GM12878 (cell line): ENCODE results near the gene IRAK3. TPM values are rescaled to one million over a fixed set of nuclear protein-coding genes. Genes with fewer than 3 reads are reported as not detected.

Source experiments
- ATF2 ChIP-seq: IDR thresholded peaks from 2 replicates; pipeline ENCODE4 v1.6.1; 2012; ENCODE audit warnings: low read length, inconsistent platforms
- BCL11A ChIP-seq: IDR thresholded peaks from 2 replicates; pipeline ENCODE4 v1.6.1; 2011; ENCODE audit warnings: low read depth, low read length
- BCL3 ChIP-seq: IDR thresholded peaks from 2 replicates; pipeline ENCODE4 v1.6.1; 2011; ENCODE audit warnings: borderline replicate concordance, low read depth, mild to moderate bottlenecking, moderate library complexity, low read length; ENCODE audit not compliant: insufficient read depth, poor library complexity, severe bottlenecking
- CBFB ChIP-seq: IDR thresholded peaks from 2 replicates; pipeline ENCODE4 v1.6.1; 2016; ENCODE audit warnings: antibody characterized with exemption, low read depth
- CHD2 ChIP-seq: IDR thresholded peaks from 2 replicates; pipeline ENCODE4 v1.6.1; 2011; ENCODE audit warnings: low read depth, low read length, improper control_type of control experiment, borderline replicate concordance
- E4F1 ChIP-seq: fragments of 450-650 bp; IDR thresholded peaks from 2 replicates; pipeline ENCODE4 v1.6.1; 2018; ENCODE audit warnings: borderline replicate concordance, mild to moderate bottlenecking; ENCODE audit not compliant: partially characterized antibody
- EP300 ChIP-seq, 2 experiments: fragments of 150-350 bp in 1 of 2; IDR thresholded peaks; 2 replicates each; pipeline ENCODE4 v1.6.1; 2011 to 2012; ENCODE audit warnings: low read depth in 2 of 2, low read length in 2 of 2, borderline replicate concordance in 1 of 2, improper control_type of control experiment in 1 of 2, inconsistent platforms in 1 of 2; ENCODE audit not compliant: control insufficient read depth in 1 of 2
- JUNB ChIP-seq: IDR thresholded peaks from 2 replicates; pipeline ENCODE4 v1.6.1; 2016; ENCODE audit warnings: antibody characterized with exemption, mild to moderate bottlenecking
- KDM1A ChIP-seq: fragments of 200-600 bp; sonication (generic); IDR thresholded peaks from 2 replicates; pipeline ENCODE4 v1.6.1; 2016; ENCODE audit warnings: borderline replicate concordance
- MAX ChIP-seq: IDR thresholded peaks from 2 replicates; pipeline ENCODE4 v1.6.1; 2012; ENCODE audit warnings: low read depth, low read length, improper control_type of control experiment
- MEF2A ChIP-seq: IDR thresholded peaks from 2 replicates; pipeline ENCODE4 v1.6.1; 2011; ENCODE audit warnings: low read depth, mild to moderate bottlenecking, low read length, moderate library complexity; ENCODE audit not compliant: insufficient read depth
- NRF1 ChIP-seq: conservative IDR thresholded peaks from 2 replicates; pipeline ENCODE4 v1.6.1; 2011; ENCODE audit warnings: mild to moderate bottlenecking, low read depth, low read length, improper control_type of control experiment
- POU2F2 ChIP-seq: IDR thresholded peaks from 3 replicates; pipeline ENCODE4 v1.6.1; 2011; ENCODE audit warnings: low read depth, mild to moderate bottlenecking, low read length, borderline replicate concordance
- RCOR1 ChIP-seq: conservative IDR thresholded peaks from 2 replicates; pipeline ENCODE4 v1.6.1; 2012; ENCODE audit warnings: low read depth, low read length, improper control_type of control experiment
- SPI1 ChIP-seq: IDR thresholded peaks from 2 replicates; pipeline ENCODE4 v1.6.1; 2011; ENCODE audit warnings: low read depth, mild to moderate bottlenecking, low read length, moderate library complexity, borderline replicate concordance; ENCODE audit not compliant: insufficient read depth
- TBL1XR1 ChIP-seq: IDR thresholded peaks from 2 replicates; pipeline ENCODE4 v1.6.1; 2012; ENCODE audit warnings: low read depth, low read length, improper control_type of control experiment
- TCF3 ChIP-seq: IDR thresholded peaks from 2 replicates; pipeline ENCODE4 v1.6.1; 2012; ENCODE audit warnings: low read depth, mild to moderate bottlenecking, low read length, borderline replicate concordance; ENCODE audit not compliant: insufficient read depth
- WRNIP1 ChIP-seq: IDR thresholded peaks from 2 replicates; pipeline ENCODE4 v1.6.1; 2011; ENCODE audit warnings: low read depth, low read length, improper control_type of control experiment, borderline replicate concordance
- polyA plus RNA-seq, 11 experiments: library from polyadenylated mRNA; depleted of rRNA in 4 of 11; unstranded in 6 of 11; stranded (reverse) in 5 of 11; fragments of >200 nt; fragmentation: Nextera tagmentation in 4 of 11; fragmentation: Illumina TruSeq in 1 of 11; extraction: Ambion mirVana in 4 of 11; extraction: Trizol in 1 of 11; gene quantifications; 1 replicate in 1 of 11; 2 replicates in 10 of 11; pipeline versions ENCODE4 v1.2.1 to v1.2.3, GENCODE V29; 2011 to 2016; ENCODE audit warnings: inconsistent platforms in 2 of 11, missing spikeins in 2 of 11, low read depth in 1 of 11
- total RNA-seq, 4 experiments: library from RNA; depleted of rRNA in 3 of 4; stranded (reverse); fragments of >200 nt in 3 of 4; fragmentation: Illumina TruSeq in 1 of 4; extraction: Trizol in 1 of 4; gene quantifications; 2 replicates each; pipeline versions ENCODE4 v1.2.1 to v1.2.3, GENCODE V29; 2013 to 2021

IRAK3 gene
- total and polyA plus RNA-seq, 10 of the 15 experiments (the other 5 are each of a cell fraction or from before 2014, with no cell fraction given), result 1.4 to 14.1 (median 5.4) TPM

GRCh38 chr12:66196806-66197205, 7.8 kb downstream of the IRAK3 start (continued):
- TF ChIP-seq KDM1A (no peak), CHD2 (no peak), TBL1XR1 (peak; percentile 54; the same call in 1 of the 2 replicates), BCL3 (no peak), NRF1 (no peak), TCF3 (no peak), MAX (no peak), POU2F2 (peak; percentile 98), CBFB (peak; percentile 35; the same call in 1 of the 2 replicates), SPI1 (0 out of 2 replicates have a peak, but pooled peaks have one; percentile 33), BCL11A (0 out of 2 replicates have a peak, but pooled peaks have one; percentile 14), EP300 (IDR thresholded peaks at IDR 0.05; ENCODE audit: borderline replicate concordance in 1 of 2, control insufficient read depth in 1 of 2, low read depth in 2 of 2, low read length in 2 of 2) (peak; percentile 39 to 79; a peak in 3 of 4 replicates), WRNIP1 (no peak), ATF2 (no peak; the same call in 1 of the 2 replicates), JUNB (peak; percentile 24; the same call in 1 of the 2 replicates), MEF2A (peak; percentile 62; the same call in 1 of the 2 replicates), E4F1 (no peak), RCOR1 (no peak)
